DLD1 (cell line): Measurements from ENCODE around the gene SF3A2.

ENCODE experiments used
- in situ Hi-C: cut with HindIII; loops from 2 replicates; pipeline ENCODE4 v1.10.0; 2017; ENCODE audit warnings: low sequenced_read_pairs

Gene SF3A2

GRCh38 chr19:2239771-2240770, 3.4 kb downstream of the SF3A2 start:
- in situ Hi-C loops, result no loop called here

- in situ Hi-C loops, result no loop called here
Observed at GRCh38 chr19:2240881-2241760, 4.5 kb downstream of the SF3A2 start.

GRCh38 chr19:2242092-2242537, 5.5 kb downstream of the SF3A2 start:
- in situ Hi-C loops, result no loop called here

GRCh38 chr19:2242816-2243215, 6.2 kb downstream of the SF3A2 start:
- in situ Hi-C loops, result no loop called here

DNA sequence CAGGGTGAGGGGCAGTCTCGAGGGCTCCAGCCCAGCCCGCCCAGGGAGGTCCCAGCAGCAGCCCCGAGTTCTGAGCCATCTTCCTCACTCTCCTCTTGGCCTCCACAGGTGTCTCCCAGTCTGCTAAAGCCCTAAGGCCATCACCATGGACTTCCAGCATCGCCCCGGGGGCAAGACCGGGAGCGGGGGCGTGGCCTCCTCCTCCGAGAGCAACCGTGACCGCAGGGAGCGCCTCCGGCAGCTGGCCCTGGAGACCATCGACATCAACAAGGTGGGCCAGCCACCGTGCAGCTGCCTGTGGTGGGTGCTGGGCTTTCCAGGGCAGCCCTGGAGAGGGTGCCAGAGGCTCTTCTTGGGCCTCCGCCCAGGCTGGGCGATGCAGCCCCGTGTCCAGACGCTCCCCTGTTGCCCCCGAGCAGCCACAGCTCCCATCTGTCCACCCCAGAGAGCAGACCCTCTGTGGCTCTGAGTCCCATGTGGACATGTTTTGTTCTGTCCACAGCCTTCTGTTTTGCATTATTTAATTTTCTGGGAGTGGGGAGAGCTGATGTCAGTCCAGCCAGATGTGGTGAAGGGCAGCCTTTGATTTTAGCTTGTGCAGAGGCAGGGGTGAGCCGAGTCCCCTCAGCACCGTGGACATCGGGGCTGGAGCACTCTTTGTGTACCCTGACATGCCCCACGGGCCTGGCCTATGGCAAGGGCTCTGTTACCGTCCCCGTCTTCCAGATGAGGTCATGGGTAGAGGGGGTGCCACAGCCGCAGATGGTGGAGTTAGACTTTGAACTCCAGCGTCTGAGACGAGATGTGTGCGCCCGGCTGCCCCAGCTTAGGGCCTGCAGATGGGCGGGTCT, 6.9 kb downstream of the SF3A2 start:
- in situ Hi-C loops, result no loop called here

DNA sequence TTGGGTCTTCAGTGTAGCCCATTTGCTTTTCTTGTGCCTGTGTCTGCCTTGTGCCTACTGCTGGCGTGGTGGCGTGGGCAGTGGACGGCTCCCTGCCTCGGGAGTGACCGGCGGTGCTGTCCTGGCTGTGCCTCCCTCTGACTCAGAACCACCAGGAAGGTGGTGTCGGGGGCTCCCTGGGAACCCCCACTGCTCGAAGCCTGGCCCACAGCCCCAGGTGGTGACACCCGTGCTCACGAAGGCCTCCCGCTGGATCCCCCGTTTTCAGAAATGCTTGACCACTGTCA, 7.4 kb downstream of the SF3A2 start:
- in situ Hi-C loops, result no loop called here

- in situ Hi-C loops, result no loop called here
Observed at GRCh38 chr19:2244486-2244885, 7.9 kb downstream of the SF3A2 start.

- in situ Hi-C loops, result no loop called here
Observed at GRCh38 chr19:2245273-2245672, 8.6 kb downstream of the SF3A2 start.

GRCh38 chr19:2246014-2246620, 9.5 kb downstream of the SF3A2 start:
- in situ Hi-C loops, result no loop called here

- in situ Hi-C loops, result no loop called here
Observed at GRCh38 chr19:2246801-2247361, 10.3 kb downstream of the SF3A2 start.

- in situ Hi-C loops, result no loop called here
Observed at GRCh38 chr19:2247433-2248101, 10.9 kb downstream of the SF3A2 start.

- in situ Hi-C loops, result no loop called here
Observed at GRCh38 chr19:2248136-2249009, 11.7 kb downstream of the SF3A2 start.

GRCh38 chr19:2249010-2249866, 12.6 kb downstream of the SF3A2 start, which contains the start of gene AMH:
Gene AMH, plus strand, starts transcription at chr19:2249323. Its CDS starts 10 bp downstream, at chr19:2249333.
- in situ Hi-C loops, result no loop called here

DNA sequence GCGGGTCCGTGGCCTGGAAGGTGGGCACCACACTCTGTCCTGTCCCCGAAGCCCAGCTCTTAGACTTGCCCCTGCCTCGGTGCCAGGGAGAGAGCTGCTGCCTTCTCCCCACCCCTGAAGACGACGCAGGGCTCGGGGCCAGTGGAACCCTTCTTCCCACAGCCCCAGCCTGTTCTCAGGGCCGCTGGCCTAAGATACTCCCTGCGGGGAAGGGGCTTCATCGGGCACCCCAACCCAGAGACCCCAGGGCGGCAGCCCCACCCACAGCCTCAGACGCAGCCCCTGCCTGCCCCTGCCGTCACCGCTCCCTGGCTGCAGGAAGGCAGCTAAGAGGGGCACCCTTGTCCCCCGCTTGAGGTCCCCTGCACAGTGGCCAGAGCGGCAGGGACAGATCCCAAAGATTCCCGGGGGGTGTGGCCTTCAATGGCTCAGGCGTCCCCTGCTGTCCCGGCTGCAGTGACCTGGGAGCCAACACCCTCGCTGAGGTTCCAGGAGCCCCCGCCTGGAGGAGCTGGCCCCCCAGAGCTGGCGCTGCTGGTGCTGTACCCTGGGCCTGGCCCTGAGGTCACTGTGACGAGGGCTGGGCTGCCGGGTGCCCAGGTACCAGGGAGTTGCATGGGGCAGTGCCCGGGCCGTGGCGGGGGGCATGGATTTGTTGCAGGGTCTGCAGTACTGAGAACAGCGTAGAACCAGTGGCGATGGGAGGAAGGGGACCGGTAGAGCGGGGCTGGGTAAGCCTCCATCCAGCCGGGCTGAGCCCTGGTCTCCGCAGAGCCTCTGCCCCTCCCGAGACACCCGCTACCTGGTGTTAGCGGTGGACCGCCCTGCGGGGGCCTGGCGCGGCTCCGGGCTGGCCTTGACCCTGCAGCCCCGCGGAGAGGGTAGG, 13.5 kb downstream of the SF3A2 start:
- in situ Hi-C loops, result no loop called here

- in situ Hi-C loops, result no loop called here
Observed at GRCh38 chr19:2250766-2251105, 14.1 kb downstream of the SF3A2 start.
